ENCODE data around the gene UBASH3A.

GRCh38 chr21:42412636-42412933, 8.9 kb downstream of the UBASH3A start:
- no peak for TF ChIP-seq POLR2A (IDR thresholded peaks at IDR 0.05; ENCODE audit: low read length)
- no peak for TF ChIP-seq CBX2 (IDR thresholded peaks at IDR 0.05; ENCODE audit: borderline replicate concordance, low read depth)
- no peak for TF ChIP-seq CTCF (IDR thresholded peaks at IDR 0.05)
- TF ChIP-seq PBX3 (IDR thresholded peaks at IDR 0.05), result no peak

Data from A549 (cell line).